ENCODE results near the gene HINFP.

DNA sequence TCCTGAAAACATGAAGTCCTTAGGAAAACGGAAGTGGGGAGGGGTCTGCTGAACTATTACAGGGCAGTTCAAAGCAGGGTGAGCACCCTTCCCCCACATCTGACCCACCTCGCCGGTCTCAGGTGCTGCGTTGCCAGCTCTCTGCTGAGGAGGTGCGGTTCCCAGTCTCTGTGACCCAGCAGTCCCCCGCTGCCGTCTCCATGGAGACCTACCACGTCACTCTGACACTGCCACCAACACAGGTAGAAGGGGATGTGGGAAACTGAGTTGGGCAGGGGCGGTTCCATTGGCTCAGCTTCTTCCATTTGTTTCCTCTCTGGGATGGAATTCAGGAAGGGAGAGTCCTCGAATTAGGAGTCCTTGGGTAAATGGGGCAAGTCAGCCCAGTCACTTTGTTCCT is 10.9 kb upstream of the HINFP start:
- TF ChIP-seq, protein P1, sequence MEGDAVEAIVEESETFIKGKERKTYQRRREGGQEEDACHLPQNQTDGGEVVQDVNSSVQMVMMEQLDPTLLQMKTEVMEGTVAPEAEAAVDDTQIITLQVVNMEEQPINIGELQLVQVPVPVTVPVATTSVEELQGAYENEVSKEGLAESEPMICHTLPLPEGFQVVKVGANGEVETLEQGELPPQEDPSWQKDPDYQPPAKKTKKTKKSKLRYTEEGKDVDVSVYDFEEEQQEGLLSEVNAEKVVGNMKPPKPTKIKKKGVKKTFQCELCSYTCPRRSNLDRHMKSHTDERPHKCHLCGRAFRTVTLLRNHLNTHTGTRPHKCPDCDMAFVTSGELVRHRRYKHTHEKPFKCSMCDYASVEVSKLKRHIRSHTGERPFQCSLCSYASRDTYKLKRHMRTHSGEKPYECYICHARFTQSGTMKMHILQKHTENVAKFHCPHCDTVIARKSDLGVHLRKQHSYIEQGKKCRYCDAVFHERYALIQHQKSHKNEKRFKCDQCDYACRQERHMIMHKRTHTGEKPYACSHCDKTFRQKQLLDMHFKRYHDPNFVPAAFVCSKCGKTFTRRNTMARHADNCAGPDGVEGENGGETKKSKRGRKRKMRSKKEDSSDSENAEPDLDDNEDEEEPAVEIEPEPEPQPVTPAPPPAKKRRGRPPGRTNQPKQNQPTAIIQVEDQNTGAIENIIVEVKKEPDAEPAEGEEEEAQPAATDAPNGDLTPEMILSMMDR (IDR thresholded peaks at IDR 0.05): no peak
- no peak for TF ChIP-seq ZFX (IDR thresholded peaks at IDR 0.05; ENCODE audit: borderline replicate concordance)

All from 22Rv1 (cell line).